GM23248 (cell line): ENCODE data around the gene CPEB3.

Source experiments
- EZH2 ChIP-seq: fragments of 200-600 bp; sonication (generic); IDR thresholded peaks from 2 replicates; pipeline ENCODE4 v1.6.1; 2018; ENCODE audit warnings: antibody characterized with exemption, mild to moderate bottlenecking; ENCODE audit not compliant: insufficient read depth, poor library complexity, severe bottlenecking
- EZH2phosphoT487 ChIP-seq: fragments of 200-600 bp; sonication (generic); IDR thresholded peaks from 2 replicates; pipeline ENCODE4 v1.6.1; 2018; ENCODE audit warnings: antibody characterized with exemption, moderate library complexity, mild to moderate bottlenecking, low read depth; ENCODE audit not compliant: insufficient read depth

GRCh38 chr10:92219559-92219958 is 71.3 kb downstream of the CPEB3 start:
- no peak for TF ChIP-seq EZH2phosphoT487
- no peak for TF ChIP-seq EZH2
